Activated T-helper 9 cell treated with anti-CD3 and anti-CD28 coated beads, Interleukin-2, amount 50 U/mL, for 16 hours (primary cell): ENCODE measurements around the gene CASP9.

Experiments
- DNase-seq: peaks from one replicate; pipeline ENCODE4 v3.0.0-alpha.2; 2020; ENCODE audit warnings: low read depth

Gene CASP9

DNA sequence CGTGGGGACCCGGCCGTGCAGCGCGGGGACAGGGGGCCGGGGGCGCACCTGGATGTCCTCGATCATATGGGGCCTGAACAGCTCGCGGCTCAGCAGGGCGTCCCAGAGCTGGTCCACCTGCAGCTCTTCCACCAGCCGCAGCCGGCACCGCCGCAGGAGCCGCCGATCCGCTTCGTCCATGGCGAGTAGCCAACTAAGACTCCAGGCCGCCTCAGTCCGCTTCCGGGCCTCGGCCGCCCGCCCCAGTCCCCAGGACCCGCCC is at the start of gene CASP9:
CASP9 (minus strand) TSS at position 195 of the 262 bp plus-strand sequence; CDS start at position 180, 15 bp downstream.
- no peak for DNase-seq

DNA sequence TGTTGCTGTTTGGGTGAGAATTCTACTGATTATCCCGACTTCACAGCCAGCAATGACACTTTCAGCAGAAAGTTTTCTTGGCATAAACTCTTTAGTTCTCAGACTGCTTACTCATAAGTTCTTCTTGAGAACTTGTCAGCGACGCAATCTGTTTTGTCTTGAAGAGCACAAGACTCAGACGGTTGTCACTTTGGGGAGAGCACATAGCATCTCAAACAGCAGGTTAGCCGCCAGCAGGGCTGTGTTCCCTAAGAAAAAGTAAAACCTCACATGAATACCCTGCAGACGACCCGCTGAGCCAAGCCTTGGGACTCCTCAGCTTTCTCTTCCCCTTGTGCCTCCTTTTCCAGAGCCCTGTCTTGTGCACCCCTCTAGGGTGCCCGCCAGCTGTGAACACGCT is 49.5 kb upstream of the CASP9 start:
- DNase-seq, result no peak

DNA sequence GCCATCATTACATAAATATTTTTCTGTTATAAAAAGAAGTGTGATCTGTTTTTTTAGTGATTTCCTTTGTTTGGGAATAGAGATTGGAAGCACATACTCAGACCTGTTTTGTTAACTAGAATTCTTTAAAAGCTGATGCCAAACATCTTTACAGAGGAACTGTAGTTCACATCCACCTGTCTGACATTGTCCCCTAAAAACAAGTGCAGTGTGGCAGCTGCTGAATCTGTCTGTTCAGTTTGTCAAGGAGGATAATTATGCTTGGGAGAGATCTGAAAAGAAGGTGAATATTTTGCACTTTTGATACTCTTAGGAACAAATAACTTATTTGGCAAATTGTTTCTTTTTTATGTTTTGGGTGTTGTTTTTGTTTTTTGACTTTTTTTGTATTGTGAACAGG is 47.3 kb upstream of the CASP9 start:
- no peak for DNase-seq

DNA sequence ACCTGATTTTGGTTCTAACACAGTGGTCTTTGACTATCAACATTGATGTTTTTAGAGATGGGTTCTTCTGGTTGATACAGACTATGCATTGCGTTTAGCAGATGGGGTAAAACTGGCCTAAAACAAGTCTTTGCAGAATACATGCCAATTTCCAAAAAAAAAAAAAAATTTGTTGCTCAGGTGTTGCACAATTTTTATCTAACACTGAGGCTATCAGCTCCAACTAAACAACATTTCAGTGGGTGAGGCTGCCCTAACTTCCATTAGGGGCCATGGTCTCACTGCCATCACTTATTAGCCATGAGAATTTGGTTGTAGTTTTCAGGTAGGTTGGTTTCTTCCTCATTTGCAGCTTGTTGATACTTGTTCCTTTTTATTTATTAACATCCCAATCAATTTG is 46.8 kb upstream of the CASP9 start:
- no peak for DNase-seq

DNA sequence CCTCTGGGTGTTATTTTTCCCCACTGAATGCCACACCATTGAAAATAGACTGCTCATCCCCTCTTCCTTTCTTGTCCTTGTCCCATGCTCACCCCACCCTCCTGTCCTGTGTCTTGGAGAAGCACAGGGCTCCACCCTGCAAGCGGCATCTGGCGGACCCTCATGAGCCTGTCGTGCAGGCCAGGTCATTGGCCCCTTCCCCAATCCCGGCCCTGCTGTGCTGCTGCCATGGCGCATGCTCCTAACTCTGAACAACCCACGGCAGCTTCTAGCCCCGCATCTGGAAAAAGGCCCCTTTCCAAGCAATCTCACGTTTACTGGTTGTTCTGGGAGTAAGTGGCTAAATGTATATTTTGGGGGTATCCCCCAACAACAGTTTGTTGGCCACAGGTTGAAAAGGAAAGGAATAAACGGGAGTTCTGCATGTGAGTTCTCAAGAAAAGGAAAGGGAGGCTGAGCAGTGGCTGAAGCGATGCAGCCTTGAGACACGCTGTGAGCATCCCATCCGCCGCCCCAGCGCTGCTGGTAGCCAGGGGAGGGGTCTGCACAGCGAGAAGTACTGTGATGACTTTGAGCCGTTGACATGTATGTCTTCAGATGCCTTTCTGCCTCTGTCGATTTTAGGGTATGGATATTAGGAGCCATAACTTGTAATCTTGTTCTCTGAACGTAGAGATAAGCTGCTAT is 44.5 kb upstream of the CASP9 start:
- DNase-seq, result no peak

DNA sequence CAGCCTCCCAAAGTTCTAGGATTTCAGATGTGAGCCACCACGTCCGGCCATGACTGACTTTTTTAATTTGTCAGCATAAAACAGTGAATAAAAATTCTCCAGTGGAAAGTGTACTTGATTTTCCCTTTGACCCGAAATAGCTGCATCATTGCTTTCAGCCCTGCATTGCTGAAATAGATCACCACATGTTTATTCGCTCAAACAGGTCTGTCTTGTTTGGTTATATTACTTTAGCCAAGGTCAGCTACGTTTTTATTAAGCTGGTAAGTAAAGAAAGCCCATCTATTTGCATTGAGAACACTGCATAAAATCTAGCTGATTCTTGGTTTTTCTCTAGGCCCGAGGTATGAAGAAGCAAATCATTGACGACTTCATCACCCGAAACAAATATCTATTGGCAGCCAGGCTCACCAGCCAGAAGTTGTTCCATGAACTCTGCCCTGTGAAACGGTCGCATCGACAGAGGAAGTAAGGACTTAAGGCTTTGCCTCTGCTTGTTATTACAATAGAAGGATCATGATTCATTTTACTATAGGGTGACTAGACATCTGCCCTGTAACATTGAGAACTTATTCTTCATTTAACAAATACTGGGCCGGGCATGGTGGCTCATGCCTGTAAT is 35.3 kb upstream of the CASP9 start:
- no peak for DNase-seq

DNA sequence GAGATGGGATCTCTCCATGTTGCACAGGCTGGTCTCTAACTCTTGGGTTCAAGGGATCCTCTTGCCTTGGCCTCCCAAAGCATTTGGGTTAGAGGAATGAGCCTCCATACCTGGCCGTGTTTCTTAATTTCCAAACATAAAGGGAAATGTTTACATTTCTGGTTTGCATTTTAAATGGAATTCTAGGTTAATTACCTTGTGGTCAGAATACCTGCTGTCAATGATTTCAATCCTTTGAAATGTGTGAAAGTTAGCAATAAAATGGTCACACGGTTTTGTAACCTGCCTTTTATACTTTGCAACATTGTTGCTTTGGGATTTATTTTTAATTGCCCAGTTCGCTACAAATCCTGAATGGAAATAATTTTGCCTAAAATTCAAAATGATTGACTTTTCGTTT is 34.5 kb upstream of the CASP9 start:
- DNase-seq, result no peak

DNA sequence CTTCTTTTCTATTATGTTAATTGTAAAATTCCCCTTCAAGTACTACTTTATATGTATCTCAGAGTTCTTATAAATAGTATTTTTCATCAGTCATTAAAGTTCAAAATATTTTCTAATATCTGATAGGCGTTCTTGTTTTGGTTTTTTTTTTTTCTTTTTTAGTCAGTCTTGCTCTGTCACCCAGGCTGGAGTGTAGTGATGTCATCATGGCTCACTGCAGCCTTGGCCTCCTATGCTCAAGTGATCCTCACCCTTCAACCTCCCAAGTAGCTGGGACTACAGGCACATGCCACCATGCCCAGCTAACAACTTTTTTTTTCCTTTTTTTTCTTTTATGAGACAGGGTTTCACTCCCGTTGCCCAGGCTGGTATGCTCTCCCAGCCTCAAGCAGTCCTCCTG is 33.6 kb upstream of the CASP9 start:
- DNase-seq, result no peak

DNA sequence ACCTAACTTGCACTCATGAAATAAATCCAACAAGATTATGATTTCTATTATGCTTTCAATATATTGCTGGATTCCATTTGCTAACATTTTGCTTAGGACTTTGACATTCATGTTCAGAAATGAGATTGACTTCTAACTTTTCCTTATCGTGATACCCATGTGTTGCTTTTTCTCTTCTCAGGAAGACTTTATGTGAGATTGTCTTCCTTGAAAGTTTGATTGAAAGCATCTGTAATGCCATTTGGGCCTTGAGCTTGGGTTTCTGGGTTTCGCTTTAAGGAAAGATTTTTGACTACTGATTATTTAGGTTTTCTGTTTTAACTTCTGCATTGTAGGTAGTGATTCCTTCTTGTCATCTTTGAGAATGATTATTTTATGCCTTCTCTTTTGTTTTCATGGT is 33.0 kb upstream of the CASP9 start:
- no peak for DNase-seq

DNA sequence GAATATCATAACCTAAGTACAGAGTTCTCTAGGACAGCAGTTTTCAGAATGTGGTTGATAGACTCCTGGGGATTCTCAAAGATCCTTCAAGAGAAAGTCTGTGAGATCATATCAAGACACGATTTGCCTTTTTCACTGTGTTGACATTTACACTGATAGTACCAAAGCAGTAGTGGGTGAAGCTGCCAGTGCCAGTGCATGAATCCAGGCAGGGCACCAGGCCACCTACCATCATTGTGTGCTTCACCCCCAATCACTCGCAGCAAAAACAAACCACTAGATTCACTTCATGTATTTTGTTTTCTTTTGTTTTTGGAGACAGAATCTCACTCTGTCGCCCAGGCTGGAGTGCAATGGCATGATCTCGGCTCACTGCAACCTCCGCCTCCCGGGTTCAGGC is 26.6 kb upstream of the CASP9 start:
- DNase-seq, result no peak

DNA sequence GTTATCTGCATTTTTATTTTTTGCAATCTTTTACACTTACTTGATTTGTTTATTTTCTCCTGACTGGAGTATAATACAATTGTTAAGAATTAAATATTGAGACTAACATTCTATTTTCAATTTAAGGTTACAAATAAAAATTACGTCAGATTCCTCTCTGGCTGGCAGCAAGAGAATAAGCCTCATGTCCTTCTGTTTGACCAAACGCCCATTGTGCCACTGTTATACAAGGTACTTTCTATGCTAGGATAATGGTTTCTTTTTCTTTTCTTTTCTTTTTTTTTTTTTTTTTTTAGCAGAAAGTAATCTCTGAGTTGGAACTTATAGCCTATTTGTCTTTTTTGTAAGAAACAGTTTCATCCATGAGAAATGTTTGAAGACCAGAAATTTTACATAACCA is 22.6 kb upstream of the CASP9 start:
- no peak for DNase-seq

DNA sequence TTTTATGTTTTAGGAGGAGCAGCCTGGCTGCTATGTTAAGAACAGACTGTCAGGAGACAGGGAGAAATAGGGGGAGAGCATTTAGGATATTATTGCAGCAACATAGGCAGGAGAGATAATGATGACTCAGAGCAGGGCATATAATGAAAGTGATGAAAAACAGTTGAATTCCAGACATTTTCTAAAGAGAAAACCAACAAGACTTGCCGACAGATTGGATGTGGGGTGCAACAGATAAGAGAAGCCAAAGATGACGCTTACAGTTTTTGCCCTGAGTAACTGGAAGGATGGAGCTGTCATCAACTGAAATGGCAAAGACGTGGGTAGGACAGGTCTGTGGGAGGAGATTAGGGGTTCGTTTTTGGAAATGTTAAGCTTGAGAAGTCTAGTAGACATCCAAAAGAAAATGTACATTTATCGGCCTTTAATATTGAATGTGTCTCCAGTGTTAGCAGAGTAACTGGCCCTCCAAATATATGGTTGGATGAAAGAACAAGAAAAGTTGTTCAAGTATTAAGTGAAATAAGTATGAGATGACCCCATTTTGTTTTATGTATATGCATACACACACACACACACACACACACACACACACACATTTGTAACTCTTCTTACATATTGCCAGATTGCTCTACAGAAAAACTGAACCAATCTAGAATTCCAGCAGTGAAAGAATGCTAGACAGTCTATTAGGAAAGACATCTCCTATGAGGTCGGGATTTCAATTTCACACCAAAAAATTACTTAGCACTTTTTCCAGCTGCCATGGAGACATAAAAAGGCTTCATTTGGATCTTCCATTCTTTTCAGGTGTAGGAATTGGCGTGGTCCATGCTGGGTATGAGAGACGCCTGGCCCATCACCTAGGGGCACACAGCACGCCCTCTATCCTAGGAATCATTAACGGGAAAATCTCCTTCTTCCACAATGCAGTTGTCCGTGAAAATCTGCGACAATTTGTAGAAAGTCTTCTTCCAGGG is 19.9 kb upstream of the CASP9 start:
- DNase-seq, result no peak

DNA sequence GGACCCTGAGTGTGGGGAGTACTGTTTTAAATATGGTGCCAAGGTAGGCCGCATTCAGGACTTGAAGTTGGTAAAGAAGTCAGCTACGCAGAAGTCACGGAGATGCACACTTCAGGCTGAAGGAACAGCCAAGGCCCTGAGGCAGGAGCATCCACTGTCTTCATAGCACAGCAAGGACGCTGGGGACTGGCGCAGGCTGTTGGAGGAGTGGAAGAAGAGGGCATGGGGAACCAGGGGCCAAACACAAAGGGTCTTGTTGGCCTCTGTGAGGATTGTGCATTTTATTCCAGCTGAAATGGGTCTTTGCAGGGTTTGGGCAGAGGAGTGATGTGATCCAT is 19.2 kb upstream of the CASP9 start:
- no peak for DNase-seq

DNA sequence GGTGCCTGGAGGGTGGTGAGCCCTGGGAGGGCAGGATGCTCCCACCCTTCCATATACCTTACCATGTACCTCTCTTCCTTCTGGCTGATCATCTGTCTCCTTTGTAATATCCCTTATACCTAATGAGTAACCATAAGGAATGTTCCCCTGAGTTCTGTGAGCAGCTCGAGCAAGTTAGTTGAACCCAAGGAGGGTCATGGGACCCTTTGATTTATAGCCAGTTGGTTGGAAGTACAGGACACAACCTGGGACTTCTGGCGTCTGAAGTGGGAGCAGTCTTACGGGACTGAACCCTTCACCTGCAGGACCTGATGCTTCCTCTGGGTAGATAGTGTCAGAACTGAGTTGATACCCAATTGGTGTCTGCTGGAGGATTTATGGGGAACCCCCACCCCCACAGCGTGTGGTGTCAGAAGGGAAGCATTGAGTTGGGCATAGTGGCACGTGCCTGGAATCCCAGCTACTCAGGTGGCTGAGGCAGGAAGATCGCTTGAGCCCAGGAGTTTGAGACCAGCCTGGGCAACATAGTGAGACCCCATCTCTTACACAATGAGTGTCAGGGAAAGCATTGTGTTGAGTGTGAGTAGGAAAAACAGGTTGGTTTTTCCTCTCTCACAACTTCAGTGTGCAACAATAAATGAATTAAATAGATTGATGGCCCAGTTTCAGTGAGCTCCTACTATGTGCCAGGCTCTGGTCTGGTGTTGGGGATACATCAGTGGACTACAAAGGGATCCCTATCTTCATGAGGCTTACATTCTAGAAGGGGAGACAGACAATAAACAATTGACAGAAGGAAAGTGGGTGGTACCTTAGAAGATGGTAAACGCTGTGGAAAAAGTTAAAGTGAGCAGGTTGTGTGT is 18.6 kb upstream of the CASP9 start:
- no peak for DNase-seq

DNA sequence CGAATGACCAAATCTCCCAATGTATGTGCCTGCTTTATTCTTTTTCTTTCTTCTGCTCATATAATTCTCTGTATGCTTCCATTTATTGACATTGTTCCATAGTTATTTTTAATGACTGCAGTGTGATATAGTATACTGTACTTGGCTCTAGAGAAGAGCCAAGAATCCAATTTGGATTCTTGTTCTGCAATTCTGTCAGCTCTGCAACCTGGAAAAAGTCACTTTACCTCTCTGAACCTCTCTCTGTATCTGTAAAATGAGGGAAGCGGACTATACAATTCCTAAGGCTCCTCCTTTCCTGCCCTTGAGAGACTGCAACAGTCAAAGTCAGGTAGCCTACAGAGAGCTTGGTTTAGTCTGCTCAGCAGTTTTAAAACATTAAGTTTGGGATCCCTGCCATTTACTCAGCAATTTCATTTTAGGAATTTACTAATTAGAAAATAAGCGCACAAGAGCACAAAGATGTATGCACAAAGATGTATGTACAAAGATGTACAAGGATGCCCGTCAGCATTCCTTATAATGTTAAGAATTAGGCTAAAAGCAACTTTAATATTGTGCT is 17.3 kb upstream of the CASP9 start:
- DNase-seq, result no peak

DNA sequence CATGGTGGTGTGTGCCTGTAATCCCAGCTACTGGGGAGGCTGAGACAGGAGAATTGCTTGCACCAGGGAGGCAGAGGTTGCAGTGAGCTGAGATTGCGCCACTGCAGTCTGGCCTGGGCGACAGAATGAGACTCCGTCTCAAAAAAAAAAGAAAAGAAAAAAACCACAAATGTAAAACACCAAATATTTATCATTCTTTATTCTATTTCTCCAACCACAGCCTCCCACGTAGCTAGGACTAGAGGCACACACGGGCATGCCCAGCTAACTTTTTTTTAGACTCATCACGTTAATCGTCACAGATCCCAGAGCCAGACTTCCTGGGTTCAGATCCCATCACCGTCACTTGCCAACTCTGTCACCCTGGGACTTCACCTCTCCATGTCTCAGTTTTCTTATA is 16.2 kb upstream of the CASP9 start:
- DNase-seq, result no peak

DNA sequence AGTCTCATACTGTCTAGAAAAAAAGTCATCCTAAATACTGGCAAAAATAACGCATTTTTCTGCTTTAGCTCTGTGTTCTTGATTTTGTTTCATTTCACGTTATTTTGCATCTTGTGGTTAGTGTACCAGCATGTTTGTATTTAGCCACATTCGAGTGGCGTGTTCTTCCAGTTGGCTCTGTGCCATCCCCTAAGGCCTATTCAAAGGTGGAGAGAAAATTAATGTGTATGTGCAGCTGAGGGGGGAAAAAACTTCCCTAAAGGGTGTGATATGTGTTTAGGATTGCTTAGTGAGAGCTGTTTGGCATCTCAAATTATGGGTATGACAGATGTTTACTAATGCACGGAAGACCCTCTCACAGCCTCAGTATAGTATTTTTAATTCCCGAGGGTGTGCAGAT is 14.8 kb upstream of the CASP9 start:
- no peak for DNase-seq

DNA sequence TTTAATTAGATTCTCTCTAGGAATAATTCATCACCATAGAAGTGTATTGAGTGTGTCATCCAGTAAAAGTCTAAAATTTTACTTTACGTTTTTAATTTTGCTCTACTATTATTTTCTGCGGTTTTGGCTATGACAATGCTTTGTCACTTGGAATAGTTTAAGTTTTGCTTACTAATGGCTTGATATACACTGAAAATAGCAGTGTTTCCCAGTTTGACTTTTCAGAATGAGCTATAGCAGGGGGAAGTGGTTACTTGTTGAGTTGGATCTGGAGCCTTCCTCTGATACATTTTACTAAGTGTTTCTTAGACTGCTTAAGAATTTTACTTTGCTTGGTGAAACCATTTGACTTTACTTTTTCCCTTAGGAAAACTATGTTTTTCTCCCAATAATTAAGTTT is 7.7 kb upstream of the CASP9 start:
- no peak for DNase-seq

DNA sequence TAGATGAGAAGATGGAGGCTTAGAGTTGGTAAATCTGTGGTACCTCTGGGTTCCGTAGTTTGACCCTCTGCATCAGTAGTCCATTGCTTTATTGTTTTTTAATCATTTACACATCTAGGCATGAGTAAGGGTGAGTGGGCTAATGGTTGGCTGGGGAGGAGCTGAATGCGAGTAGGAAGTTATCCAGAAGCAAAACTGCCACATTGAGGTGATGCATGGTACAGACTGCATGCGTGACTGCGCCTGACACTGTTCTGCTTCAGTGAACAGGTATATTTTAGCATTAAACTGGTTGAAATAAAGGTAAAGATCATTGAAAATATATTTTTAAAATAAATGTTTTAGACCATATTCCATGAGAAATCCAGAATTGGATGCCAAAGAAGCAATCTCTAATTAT is 7.0 kb upstream of the CASP9 start:
- DNase-seq, result no peak

DNA sequence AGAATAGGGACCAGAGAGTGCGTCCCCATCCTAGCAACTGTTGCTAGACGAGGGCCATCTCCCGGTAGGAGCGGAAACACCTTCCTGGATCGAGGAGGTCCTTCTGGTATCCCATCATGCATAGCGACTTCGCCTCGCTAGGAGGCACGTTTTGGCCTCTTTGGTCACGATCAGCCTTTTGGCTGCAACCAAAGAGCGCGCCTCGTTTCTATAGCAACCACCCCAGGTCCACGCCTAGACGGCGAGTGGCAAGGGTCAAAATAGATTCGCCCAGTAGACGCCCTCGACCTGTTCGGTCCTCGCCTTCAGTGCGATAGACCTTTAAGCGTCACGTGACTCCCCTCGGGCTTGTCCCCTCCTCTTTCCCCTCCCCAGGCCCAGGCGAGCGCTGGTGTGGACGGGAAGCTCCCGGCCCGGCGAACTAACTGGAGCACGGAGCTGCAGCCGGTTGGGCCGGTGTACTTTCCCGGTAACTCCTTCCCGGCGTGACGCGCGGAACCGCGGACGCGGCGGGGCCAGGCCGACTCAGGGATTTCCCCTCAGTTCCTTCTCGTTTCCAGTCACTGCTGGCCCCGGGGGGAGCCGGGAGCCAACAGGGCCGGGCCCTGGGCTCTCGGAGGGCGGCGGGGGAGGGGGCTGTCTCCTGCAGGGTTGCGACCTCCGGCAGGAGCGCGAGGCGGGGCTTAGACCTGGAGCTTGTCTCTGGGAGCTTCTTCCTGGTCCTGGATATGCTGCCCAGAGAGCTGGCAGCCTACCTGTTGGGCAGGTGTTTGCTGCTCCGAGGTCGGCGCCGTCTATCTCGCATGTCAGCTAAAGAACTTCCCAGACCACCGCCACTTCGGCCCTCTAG is 2.7 kb upstream of the CASP9 start, which contains the start of gene DNAJC16:
DNAJC16 (plus strand) TSS at position 359 of the 850 bp plus-strand sequence. CDS start 2,258 bp downstream, outside the sequence.
- DNase-seq, result peak; percentile 91

DNA sequence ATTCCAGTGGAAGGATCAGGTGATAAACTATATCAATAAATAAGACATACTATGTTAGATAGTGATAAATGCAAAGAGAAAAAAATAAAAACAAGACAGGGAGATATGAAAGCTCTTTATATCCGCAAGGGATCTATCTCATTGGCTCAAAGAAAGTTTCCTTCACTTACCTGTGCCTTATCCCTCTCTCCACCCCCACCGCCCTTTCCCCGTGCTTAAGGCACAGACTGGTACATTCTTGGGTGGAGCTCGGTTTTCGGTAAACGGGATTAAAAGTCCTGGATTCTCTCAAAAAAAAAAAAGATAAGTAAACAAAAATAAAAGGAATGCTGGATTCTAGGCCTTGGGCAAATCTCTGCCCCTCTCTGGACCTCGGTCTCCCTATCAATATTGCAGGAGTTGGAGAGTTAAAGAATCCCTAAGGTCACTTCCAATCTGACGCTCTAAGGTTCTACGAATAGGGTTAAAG is 2.0 kb upstream of the CASP9 start:
- DNase-seq, result no peak
